Body of pancreas (tissue), 4 donors: ENCODE data around the gene SPATA13.

Experiments
- POLR2A ChIP-seq, 3 donors: fragments of 450-650 bp; IDR thresholded peaks; one replicate each; pipeline ENCODE4 v1.6.1; 2016; ENCODE audit warnings: antibody characterized with exemption in 3 of 3, mild to moderate bottlenecking in 2 of 3
- TF ChIP-seq, protein P1 (sequence below), 7 experiments: fragments of 450-650 bp in 4 of 7; fragments of 200-600 bp in 3 of 7; sonication (generic) in 3 of 7; IDR thresholded peaks; one replicate each; pipeline ENCODE4 v1.5.1; 2016 to 2019; ENCODE audit warnings: antibody characterized with exemption in 7 of 7

GRCh38 chr13:24128962-24129361 is 31.6 kb upstream of the SPATA13 start:
- TF ChIP-seq, protein P1, sequence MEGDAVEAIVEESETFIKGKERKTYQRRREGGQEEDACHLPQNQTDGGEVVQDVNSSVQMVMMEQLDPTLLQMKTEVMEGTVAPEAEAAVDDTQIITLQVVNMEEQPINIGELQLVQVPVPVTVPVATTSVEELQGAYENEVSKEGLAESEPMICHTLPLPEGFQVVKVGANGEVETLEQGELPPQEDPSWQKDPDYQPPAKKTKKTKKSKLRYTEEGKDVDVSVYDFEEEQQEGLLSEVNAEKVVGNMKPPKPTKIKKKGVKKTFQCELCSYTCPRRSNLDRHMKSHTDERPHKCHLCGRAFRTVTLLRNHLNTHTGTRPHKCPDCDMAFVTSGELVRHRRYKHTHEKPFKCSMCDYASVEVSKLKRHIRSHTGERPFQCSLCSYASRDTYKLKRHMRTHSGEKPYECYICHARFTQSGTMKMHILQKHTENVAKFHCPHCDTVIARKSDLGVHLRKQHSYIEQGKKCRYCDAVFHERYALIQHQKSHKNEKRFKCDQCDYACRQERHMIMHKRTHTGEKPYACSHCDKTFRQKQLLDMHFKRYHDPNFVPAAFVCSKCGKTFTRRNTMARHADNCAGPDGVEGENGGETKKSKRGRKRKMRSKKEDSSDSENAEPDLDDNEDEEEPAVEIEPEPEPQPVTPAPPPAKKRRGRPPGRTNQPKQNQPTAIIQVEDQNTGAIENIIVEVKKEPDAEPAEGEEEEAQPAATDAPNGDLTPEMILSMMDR (IDR thresholded peaks at IDR 0.05) = no peak
- no peak for TF ChIP-seq POLR2A (IDR thresholded peaks at IDR 0.05)
